HG02678 (cell line): ENCODE measurements around the gene STK17B.

ENCODE experiments used
- ATAC-seq: cut with Tn5 transposase; IDR thresholded peaks from one replicate; pipeline ENCODE4 v1.9.1; 2021; ENCODE audit warnings: mild to moderate bottlenecking, moderate library complexity; ENCODE audit not compliant: unreplicated experiment

STK17B gene

DNA sequence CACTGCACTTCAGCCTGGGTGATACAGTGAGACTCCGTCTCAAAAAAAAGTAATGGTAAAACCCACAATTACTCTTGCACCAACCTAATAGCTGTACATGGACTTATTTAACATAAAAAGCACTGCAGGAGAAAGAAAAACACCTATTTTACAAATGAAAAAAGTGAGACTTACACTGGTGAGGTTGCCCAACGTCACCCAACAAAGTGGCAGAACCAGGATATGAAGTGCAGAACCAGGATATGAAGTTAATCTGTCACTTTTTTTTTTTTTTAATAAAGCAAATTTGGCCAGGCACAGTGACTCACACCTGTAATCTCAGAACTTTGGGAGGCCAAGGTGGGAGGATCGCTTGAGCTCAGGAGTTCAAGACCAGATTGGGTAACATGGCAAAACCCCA lies 13.5 kb upstream of the STK17B start:
- no peak for ATAC-seq

DNA sequence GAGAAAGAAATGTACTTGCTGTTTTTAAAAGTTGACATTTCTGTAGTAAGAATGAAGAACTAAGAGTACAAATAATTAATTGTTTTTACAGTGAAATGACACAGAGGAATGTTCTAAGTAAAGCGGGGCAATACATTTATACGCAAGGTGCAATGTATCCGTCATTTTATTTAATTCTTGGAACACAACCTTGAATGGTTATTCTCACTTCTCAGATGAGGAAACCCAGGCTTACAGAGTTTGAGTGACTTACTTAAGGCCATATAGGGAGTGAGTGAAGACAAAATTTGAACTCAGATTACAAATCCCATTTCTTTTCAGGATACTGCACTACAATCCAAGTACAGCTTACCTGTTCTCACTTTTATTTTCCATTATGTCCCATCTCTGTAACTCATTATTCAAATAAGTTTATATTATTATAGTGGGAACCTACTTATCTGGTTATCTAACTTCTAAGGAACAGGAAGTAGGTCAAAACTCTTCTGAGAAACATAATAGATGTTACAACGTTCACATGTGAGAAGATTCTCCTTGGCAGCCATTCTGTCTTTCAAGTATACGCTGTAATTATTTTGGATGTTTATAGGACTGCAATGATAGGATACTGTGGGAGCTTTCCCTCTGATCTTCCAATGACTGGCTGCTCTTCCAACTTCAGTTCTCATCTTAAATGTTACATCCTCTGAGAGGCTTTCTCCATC lies 12.3 kb upstream of the STK17B start:
- no peak for ATAC-seq

DNA sequence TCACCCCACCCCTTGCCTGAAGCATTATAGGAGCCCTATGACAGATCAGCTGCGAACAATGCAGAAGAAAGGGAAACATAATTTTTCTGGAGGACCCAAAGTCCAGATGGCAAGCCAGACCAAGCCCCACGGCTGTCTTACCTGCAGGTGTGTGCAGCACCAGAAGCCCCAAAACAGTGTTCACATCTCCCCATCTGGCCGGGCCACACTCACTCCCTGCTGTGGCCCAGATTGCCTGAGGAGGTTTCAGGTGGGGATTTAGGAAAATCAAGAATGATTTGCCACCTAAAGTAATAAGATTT lies 11.7 kb upstream of the STK17B start:
- peak; percentile 33 for ATAC-seq

DNA sequence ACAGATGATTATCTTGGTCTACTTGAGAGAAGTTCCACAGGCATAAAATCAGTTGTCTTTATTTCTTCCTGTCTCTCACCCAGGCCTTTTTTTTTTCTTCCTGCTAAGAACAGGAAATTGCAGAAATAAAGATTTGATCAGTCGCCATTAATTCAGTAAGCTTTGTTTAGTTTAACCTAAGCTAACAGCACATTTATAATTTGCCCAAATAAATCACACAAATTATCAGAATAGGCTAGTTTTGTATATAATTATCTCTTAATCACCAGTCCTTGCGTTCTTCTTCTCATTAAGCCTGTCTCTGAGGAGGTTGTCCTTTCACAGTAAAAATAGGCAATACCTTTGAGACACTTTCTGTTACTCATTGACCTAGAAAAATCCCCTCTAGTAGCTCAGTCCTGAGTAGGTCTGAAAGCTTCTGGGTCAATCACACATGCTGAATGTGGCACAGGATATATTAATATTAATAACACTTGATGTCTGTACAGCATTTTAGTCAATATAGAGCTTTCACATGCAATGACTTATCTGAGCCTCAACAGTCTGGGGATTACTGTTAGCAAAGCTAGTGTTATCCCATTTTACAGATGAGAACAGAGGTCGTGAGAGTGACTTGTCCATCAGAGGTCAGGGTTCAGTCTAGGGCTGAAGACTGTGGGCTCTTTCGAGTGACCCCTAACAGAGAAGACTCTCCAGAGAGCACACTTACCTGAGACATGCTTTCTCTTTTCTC lies 11.2 kb upstream of the STK17B start:
- peak; percentile 89 for ATAC-seq

DNA sequence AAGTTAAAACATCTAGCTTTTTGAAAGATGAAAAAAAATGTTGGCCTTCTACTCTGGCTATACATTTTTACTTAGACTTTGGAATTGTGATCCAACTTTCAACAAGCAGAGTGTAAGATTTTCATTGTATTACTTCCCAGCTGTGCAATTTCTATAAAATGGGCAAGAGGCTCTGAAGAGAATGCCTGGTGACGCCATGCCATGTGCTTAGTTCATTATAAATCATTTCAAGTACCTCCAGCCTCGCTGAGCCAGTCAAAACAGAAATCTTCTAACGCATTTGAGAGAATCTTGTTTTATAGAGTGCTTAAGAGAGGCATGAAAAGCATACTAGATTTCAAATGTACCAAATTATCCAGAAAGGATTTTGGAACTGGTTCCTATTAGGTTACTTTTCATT lies 10.1 kb upstream of the STK17B start:
- ATAC-seq, result no peak

DNA sequence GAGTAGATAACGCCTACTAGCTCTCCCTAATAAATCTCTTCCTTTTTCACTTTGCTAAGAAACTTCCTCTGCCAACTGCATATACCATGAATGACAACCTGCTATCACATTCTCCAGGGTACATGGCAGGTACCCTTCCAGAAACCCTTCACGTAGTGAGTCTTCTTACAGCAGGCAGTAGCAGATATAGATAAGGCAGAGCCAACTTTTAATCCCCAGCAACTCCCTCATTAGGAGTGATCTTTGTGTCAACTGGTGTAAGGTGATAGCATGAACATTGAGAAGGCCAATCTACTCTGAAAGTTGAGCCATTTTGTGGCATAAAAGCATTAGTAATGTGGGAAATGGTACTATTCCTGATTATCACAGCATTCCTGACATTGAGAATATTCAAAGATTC lies 5.7 kb upstream of the STK17B start:
- no peak for ATAC-seq

DNA sequence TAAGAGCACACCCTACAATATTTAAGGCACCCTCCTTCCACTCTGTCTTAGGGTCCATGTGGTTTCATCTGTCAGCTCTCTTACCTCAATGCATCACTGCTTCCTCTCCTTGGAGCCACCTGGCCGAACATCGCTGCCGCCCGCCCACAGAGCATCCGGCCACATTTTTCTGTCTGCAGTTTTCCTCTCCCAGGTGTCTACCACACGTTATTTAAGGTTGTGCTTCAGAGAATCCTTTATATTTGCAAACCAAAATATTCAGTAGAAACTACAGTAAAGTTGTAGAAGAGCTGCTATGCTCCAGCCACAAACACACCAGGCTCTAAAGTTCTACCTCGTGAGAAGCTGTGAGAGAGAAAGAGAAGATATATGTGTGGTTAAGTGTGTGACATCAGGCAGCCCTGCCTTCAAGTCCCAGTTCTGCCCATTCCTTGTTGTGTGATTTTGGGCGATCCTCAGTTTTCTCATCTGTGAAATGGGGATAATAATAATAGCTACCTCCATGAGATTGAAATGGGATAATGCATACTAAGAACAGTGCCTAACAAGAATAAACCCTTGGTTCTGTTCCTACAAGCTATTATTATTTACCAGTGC lies 4.9 kb upstream of the STK17B start:
- peak; percentile 64 for ATAC-seq

DNA sequence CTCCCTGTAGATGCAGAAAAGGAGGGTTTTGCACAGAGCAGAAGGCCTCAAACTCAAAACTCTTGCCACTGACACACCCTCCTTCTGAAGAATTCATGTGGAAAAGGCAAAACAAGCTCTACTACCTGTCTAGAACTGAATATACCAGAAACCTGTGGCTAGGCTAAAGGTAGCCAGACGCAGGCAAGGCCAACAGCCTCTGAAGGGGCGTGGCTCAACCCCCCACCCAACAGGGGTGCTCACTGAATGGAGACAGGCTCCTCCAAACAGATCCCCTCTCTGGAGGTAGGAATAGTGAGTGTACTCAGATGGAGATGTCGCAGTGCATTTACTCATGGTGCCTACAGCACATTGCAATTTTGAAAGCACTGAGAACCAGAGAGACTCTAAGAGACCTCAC lies 3.0 kb upstream of the STK17B start:
- no peak for ATAC-seq

DNA sequence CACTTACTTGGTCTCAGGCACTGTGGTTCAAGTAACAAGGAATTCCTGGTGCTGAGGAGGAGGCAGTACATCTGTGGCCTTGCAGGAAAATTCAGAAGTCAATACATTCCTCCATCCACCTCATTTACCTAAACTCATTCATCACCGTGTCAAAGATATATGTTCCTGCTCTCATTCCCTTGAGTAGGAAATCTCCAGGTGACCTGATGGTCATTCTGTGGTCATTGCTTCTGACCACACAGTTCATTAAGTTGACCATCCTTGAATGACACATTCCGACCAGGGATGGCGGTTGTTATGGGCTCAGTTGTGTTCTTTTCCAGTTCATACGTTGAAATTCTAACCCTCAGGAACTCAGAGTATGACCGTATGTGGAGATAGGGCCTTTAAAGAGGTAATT lies 2.1 kb upstream of the STK17B start:
- ATAC-seq, result no peak

DNA sequence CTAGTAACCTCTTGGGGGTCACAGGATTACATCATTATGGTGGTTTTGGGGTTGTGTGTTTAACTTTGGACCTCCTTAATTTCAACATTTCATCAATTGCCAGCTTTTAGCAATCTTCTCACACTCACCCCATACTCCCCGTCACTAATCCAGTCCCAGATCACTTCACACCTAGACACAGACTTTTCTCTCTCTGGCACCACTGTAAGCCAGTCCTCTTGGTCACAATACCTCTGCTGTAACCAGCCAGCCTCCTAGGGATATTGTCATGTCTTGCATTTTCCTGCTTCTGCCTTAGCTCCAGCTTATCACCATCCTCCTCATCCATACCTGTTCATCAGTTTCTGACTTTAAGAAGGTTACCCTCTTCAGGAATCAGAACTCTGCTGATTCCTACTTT lies 1.6 kb upstream of the STK17B start:
- no peak for ATAC-seq

DNA sequence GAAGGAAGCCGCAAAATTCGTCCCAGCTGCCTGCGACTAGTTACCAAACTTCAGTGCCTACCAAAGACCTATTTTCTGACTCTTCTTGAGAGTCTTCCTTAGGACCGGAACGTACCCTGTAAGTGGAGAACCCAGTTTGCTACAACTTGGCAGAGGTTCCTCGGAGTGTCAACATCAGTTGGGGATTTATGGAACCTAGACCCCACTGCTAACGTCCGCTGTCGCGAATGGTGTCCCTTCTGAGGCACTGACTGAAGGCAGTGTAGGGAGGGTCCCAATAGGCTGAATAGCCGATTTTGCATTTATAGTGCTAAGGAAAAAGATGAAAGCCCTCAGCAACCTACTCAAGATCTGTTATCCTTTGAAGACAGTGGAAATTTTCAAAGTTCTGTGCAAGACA lies 568 bp upstream of the STK17B start:
- no peak for ATAC-seq

DNA sequence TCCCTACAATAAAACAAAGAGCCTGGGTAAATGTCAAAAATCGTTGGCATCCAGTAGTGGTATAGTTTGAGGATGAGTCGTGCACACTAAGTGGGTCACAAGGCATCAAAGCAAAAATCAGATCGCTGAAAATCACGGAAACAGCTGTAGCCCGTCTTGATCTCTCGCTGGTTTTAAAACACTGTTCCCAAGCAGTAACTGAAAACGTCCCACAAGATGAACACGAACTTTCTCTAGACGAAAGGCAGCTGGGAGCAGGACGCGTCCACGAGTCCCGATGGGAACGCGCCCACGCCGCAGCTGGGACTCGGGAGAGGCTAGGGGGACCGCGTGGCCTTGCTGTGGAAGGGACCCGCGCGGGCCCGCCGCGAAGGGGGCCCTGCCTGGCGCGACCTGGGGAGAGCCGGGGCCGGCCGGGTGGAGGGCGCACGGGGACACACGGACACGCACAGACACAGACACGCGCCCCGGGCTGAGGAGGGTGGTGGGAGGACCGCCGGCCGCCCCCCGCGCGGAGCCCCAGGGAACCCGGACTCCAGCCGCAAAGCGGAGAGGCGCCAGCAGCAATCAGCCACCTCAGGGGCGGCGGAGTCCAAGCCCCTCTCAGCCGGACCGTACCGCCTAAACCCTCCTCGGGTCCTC lies 651 bp downstream of the STK17B start:
- ATAC-seq, result peak; percentile 3

DNA sequence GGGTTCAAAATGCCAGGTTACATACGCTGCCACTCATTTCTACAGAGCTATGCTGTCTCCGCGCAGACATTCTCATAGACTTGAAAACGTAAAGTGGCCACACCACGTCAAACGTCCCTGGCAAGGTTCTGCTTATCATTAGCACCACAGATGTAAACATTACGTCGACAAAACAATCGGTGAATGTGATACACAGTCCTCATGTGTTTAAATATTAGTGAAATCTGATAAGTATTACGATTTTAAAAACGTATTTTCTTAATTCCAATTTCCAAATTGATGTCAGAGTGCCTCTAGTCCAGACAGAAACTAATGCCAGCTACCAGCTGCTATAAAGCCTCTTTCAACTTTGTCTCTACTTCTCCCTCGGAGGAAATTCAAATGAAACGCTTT lies 1.2 kb downstream of the STK17B start:
- ATAC-seq, result peak; percentile 24

DNA sequence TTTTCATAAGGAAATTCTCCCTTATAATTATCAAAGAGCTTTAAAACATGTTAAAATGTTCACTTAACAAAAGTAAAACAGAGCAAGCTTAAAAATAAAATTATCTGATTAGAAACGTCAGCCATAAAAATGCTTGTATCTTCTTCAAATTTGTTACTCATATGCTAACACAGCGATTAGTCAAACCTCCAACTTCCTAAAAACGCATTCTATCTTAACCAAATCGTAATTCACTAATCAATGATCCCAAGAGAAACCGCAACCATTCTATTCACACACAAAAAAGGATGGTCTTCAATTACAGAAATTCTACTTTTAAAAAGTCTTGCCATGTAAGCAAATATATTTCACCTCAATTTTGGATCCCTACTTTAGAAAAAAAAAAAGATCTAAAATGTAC lies 1.9 kb downstream of the STK17B start:
- ATAC-seq, result no peak

DNA sequence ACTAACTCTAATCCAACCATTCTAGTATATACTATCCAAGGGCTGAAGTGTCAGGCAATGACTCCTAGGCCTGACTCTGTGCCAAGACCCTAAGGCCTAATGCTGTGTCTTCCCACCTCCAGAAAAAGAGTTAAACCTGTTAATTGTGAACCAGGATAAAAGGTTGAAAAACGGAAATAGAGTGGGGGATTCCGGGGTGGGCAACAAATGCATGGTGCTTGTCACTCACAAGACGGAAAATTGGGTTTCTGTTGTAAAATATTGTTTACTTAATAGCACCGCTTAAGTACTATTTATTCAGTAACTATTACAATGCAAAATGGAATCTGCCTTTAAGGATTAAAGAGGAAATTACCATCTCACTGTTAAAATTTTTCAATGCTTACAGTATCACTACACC lies 3.2 kb downstream of the STK17B start:
- ATAC-seq, result no peak

DNA sequence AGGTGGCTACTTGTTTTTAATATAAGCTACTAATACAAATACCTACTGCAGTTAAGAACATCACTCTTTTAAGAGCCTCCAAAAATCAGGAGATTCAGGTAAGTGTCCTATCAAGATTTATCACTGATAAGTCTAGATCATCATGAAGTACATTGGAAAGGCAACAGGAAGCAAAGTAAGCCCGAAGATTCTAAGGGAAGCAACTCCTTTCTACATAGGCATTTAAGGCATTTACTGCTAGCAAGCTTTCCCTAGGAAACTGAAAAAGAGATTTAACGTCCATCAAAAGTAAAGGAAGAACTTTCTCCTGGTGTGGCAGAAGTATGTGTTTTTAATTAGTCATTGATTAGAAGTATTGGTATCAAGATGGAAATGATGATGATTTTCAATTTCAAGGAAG lies 3.7 kb downstream of the STK17B start:
- no peak for ATAC-seq

DNA sequence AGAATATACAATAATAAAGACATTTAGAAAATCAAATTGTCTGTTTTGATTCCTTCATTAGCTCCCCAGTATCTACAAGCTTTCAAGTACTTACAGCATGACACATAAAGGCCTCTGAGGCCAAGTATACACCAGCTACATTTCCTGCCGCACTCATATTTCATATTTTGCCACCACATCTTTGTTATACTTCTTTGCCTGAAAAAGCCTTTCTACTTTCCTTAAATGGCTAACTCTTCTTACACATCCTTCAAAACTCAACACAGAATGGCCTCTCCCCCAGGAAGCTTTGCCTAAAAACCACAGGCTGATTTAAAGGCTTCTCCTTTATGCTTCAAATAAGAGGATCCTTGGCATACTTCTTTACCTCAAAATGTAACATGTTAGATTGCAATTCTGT lies 4.5 kb downstream of the STK17B start:
- ATAC-seq, result no peak

DNA sequence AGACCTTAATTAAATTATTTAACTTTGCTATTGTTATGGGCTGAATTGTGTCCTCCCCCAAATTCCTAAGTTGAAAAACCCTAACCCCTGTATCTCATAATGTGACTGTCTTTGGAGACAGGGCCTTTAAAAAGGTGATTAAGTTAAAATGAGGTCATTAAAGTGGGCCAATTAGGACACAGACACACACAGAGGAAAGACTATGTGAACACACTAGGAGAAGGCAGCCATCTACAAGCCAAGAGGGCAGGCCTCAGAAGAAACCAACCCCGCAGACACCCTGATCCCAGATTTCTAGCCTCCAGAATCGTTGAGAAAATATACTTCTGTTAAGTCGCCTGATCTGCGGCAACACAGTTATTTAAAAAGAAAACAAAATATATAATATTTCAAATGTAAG lies 6.4 kb downstream of the STK17B start:
- ATAC-seq, result no peak

DNA sequence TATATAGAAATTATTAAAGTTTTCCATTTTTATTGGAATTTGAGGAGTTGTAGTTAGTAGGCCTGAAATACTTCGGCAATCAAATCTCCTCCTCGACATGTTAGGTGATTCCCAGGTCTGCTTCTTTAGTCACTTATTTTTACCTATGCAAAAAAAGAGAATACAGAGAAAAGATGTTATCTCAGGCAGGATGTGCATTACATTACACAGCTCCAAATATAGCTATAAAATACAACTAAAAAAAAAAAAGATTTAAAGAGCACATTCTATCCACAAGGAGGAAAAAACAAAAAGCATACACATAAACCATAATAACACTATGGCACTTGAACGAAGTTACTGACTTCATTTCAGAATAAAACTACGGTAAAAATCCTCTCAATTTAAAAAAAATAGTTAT lies 8.1 kb downstream of the STK17B start:
- ATAC-seq, result no peak

DNA sequence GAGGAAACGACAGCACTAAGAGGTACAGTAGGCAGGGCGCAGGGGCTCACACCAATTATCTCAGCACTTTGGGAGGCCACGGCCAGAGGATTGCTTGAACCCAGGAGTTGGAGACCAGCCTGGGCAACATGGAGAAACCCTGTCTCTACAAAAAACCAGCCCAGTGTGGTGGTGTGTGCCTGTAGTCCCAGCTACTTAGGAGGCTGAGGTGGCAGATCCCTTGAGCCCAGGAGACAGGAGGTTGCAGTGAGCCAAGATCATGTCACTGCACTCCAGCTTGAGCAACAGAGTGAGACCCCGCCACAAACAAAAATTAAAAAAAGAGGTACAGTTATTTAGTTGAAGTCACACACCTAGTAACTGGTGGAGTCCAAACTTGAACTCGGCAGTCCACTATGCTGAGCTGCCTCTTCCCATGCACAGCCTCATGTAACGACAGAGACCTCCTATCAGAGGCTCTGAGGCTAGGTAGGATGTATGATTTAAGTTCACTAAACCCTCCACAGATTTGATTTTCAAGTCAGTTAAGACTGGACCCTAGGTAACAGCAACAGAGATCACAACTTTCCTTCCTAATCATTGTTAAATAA lies 8.7 kb downstream of the STK17B start:
- ATAC-seq, result no peak

DNA sequence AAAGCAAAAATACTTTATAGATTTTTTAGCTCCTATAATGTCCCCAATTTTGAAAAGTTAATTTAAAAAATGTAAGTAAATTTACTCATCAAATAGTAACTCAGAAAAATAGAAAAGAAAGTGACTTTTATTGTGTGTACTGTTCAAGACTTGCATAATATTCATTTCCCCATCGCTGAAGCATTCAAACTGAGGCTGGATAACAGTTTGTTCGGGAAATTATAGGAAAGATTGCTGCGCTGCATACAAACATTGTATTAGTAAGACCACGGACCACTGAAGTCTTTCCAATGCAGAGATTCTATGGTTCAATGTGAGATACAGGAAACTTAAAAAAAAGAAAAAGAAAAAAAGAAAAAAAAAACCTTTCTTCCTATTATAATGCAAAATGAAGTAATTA lies 10.4 kb downstream of the STK17B start:
- ATAC-seq, result no peak

DNA sequence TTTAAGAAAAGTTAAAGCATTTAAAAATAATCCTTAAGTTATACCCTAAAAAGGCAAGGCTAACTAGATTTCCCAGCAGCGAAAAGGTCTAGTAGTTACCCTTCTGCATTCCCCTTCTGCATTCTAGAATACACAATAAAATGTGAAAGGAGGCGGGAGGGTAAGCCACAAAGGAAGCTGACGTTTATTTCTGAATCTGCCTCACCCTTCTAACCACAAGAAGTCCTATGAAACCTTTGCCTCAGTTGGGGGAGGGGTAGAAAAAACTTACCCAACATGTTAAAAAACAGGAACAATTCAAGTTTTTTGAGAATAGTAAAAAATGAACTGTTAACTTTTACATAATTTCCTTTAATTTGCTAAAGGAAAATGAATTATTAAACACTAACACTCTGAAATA lies 11.3 kb downstream of the STK17B start:
- peak; percentile 81 for ATAC-seq
